OCI-LY7 (cell line): ENCODE results near the gene MRPL40. TPM values are rescaled to one million over a fixed set of nuclear protein-coding genes. Genes with fewer than 3 reads are reported as not detected.

Experiments used
- BruUV-seq: library from RNA; stranded (reverse); fragments of 400-500 nt; replicated peaks from 2 replicates; lab custom pipeline; 2021; lab: Mats Ljungman, UMichigan
- CTCF ChIA-PET: fragments of 300-600 bp; sonication (Branson Sonifier 250); formaldehyde crosslinking; loops from one replicate; lab custom pipeline; 2022; ENCODE audit warnings: antibody characterized with exemption; ENCODE audit not compliant: unreplicated experiment; lab: Charles Lee
- POLR2A ChIA-PET: fragments of 300-600 bp; sonication (Branson Sonifier 250); formaldehyde crosslinking; loops from one replicate; lab custom pipeline; 2022; ENCODE audit warnings: antibody characterized with exemption; lab: Charles Lee
- DNase-seq: peaks from one replicate; pipeline ENCODE4 v3.0.0-alpha.2; 2015; ENCODE audit warnings: low spot score
- H2AFZ ChIP-seq: fragments of 200-600 bp; sonication (generic), shearing (Covaris generic); 2 replicates; pipeline ENCODE4 v1.6.1; 2014; ENCODE audit warnings: mild to moderate bottlenecking, antibody characterized with exemption, low read length, moderate library complexity
- H3K27ac ChIP-seq: fragments of 200-600 bp; sonication (generic); 2 replicates; pipeline ENCODE4 v1.5.1; 2014; ENCODE audit warnings: mixed run types, low read depth, mild to moderate bottlenecking, moderate library complexity, low read length, inconsistent platforms; ENCODE audit not compliant: poor library complexity, severe bottlenecking
- H3K36me3 ChIP-seq: fragments of 200-600 bp; sonication (generic); 2 replicates; pipeline ENCODE4 v1.6.1; 2014; ENCODE audit warnings: mild to moderate bottlenecking, antibody characterized with exemption, low read length, moderate library complexity, mixed read lengths; ENCODE audit not compliant: insufficient read depth
- H3K4me1 ChIP-seq: fragments of 200-600 bp; sonication (generic); 2 replicates; pipeline ENCODE4 v1.5.1; 2014; ENCODE audit warnings: mild to moderate bottlenecking, low read length; ENCODE audit not compliant: insufficient read depth, poor library complexity, severe bottlenecking
- H3K4me2 ChIP-seq: fragments of 200-600 bp; sonication (generic); 2 replicates; pipeline ENCODE4 v1.6.1; 2014; ENCODE audit warnings: mild to moderate bottlenecking, low read length
- H3K4me3 ChIP-seq: fragments of 200-600 bp; sonication (generic); 2 replicates; pipeline ENCODE4 v1.5.1; 2014; ENCODE audit warnings: mild to moderate bottlenecking, low read depth, low read length; ENCODE audit not compliant: poor library complexity, severe bottlenecking
- H3K79me2 ChIP-seq: fragments of 200-600 bp; sonication (generic); 2 replicates; pipeline ENCODE4 v1.6.1; 2016; ENCODE audit warnings: low read depth, mild to moderate bottlenecking, low read length, moderate library complexity, mixed read lengths; ENCODE audit not compliant: insufficient read depth
- H3K9me2 ChIP-seq: fragments of 200-600 bp; sonication (generic); 2 replicates; pipeline ENCODE4 v1.6.1; 2016; ENCODE audit warnings: mild to moderate bottlenecking, low read length, mixed read lengths; ENCODE audit not compliant: insufficient read depth
- H3K9me3 ChIP-seq: fragments of 200-600 bp; sonication (generic); 2 replicates; pipeline ENCODE4 v1.6.1; 2014; ENCODE audit warnings: mild to moderate bottlenecking, mixed run types, low read length, mixed read lengths
- H4K20me1 ChIP-seq: fragments of 200-600 bp; sonication (generic); 2 replicates; pipeline ENCODE4 v1.6.1; 2014; ENCODE audit warnings: mild to moderate bottlenecking, antibody characterized with exemption, low read length, moderate library complexity, mixed read lengths; ENCODE audit not compliant: insufficient read depth
- EZH2phosphoT487 ChIP-seq: fragments of 200-600 bp; sonication (generic); IDR thresholded peaks from 2 replicates; pipeline ENCODE4 v1.6.1; 2018; ENCODE audit warnings: low read depth, borderline replicate concordance, mild to moderate bottlenecking, mixed run types, antibody characterized with exemption, low read length, moderate library complexity, mixed read lengths
- intact Hi-C: fragments of 100-400 bp; cut with micrococcal nuclease; formaldehyde crosslinking; loops from one replicate; pipeline ENCODE4 v1.10.0; 2022; ENCODE audit not compliant: unreplicated experiment
- total RNA-seq, 2 experiments: library from RNA; depleted of rRNA in 1 of 2; stranded (reverse); fragments of >200 nt in 1 of 2; shearing (Covaris generic) in 1 of 2; gene quantifications; 2 replicates each; pipeline ENCODE4 v1.2.3, GENCODE V29; 2014 to 2022
- TF ChIP-seq, protein P1 (sequence below): fragments of 200-600 bp; sonication (generic); conservative IDR thresholded peaks from 2 replicates; pipeline ENCODE4 v1.5.1; 2014; ENCODE audit warnings: mild to moderate bottlenecking, antibody characterized with exemption, low read length, moderate library complexity, mixed read lengths

Gene MRPL40
- total RNA-seq, 2 experiments from 2014 or later: 38.5 to 45.6 TPM

DNA sequence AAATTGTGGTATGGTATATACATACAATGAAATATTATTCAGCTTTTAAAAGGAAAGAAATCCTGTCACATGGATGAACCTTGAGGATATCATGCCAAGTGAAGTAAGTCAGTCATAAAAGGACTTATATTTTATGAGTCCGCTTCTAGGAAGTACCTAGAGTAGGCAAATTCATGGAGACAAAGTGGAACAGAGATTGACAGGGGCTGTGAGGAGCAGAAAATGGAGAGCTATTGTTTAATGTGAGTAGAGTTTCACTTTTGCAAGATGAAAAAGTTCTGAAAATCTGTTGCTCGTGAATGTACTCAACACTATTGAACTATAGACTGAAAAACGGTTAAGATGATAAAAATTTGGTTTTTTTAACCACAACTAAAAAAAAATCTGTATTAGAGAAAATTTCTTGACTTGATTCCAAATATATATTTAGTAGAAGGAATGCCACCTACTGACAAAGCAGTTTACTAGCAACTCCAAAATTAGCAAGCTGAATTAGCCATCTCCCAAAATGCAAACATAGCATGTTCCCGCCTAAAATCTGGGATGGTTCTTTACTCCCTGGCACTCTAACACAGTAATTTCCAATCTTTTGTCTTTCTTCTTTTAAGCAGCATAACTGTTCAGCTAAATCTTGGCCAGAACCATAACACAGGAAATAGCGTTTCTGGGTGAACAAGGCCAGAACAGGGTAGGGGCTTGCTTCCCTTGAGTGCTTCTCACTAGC is 45.1 kb downstream of the MRPL40 start:
- CTCF ChIA-PET: no interaction called here
- peaks cover 68% of the 10 kb centered on the region for H3K79me2 ChIP-seq
- intact Hi-C loops: loop anchor here (2.0 kb wide), 2 partner anchors 45 to 177 kb away; partner anchors contain the start of gene MRPL40
- peak overlapping the region; percentile 94 for H3K4me3 ChIP-seq
- peaks cover 17% of the 10 kb centered on the region for H4K20me1 ChIP-seq
- H3K27ac ChIP-seq: peak overlapping the region; percentile 75
- POLR2A ChIA-PET: interaction anchor here (0.7 to 0.9 kb wide), 3 partner anchors 118 to 214 kb away, joined by 3 to 5 read pairs (median 4); no protein-coding TSS in a partner anchor
- TSS peak; percentile 51 for BruUV-seq
- peak overlapping the region; percentile 100 for H3K4me2 ChIP-seq
- peaks cover 14% of the 10 kb centered on the region for H3K4me1 ChIP-seq
- peaks cover 52% of the 10 kb centered on the region for H3K36me3 ChIP-seq
- DNase-seq: peak; percentile 43
- H3K9me2 ChIP-seq: no peaks in the 10 kb centered on the region
- H3K9me3 ChIP-seq: no peaks in the 10 kb centered on the region
- H2AFZ ChIP-seq: no peak overlapping the region
- no peak for TF ChIP-seq EZH2phosphoT487
- TF ChIP-seq, protein P1, sequence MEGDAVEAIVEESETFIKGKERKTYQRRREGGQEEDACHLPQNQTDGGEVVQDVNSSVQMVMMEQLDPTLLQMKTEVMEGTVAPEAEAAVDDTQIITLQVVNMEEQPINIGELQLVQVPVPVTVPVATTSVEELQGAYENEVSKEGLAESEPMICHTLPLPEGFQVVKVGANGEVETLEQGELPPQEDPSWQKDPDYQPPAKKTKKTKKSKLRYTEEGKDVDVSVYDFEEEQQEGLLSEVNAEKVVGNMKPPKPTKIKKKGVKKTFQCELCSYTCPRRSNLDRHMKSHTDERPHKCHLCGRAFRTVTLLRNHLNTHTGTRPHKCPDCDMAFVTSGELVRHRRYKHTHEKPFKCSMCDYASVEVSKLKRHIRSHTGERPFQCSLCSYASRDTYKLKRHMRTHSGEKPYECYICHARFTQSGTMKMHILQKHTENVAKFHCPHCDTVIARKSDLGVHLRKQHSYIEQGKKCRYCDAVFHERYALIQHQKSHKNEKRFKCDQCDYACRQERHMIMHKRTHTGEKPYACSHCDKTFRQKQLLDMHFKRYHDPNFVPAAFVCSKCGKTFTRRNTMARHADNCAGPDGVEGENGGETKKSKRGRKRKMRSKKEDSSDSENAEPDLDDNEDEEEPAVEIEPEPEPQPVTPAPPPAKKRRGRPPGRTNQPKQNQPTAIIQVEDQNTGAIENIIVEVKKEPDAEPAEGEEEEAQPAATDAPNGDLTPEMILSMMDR: peak; percentile 75

GRCh38 chr22:19478045-19478900 is 45.9 kb downstream of the MRPL40 start:
- Histone ChIP-seq H3K27ac (peak overlapping the region; percentile 75), H4K20me1 (peaks cover 19% of the 10 kb centered on the region), H3K4me1 (peaks cover 14% of the 10 kb centered on the region), H3K9me3 (no peaks in the 10 kb centered on the region), H2AFZ (peak overlapping the region; percentile 78; the same call in 1 of the 2 replicates), H3K79me2 (peaks cover 68% of the 10 kb centered on the region), H3K4me2 (peak overlapping the region; percentile 100), H3K36me3 (peaks cover 52% of the 10 kb centered on the region), H3K4me3 (peak overlapping the region; percentile 94), H3K9me2 (no peaks in the 10 kb centered on the region)
- no TSS peak for BruUV-seq
- intact Hi-C loops: no loop called here
- no peak for TF ChIP-seq EZH2phosphoT487
- TF ChIP-seq, protein P1: no peak
- POLR2A ChIA-PET: interaction anchor here (0.9 kb wide), 1 partner anchor 118 kb away, joined by 3 read pairs; no protein-coding TSS in a partner anchor
- CTCF ChIA-PET: interaction anchor here (1.1 kb wide), 1 partner anchor 154 kb away, joined by 3 read pairs; no protein-coding TSS in a partner anchor
- DNase-seq: peak; percentile 38
